NCI-H2196 (cell line): Measurements from ENCODE around the gene LY9.

Experiments
- DNase-seq: peaks from one replicate; lab custom pipeline; 2025; ENCODE audit not compliant: unreplicated experiment; lab: John Stamatoyannopoulos, UW

Gene LY9

GRCh38 chr1:160801836-160802580, 6.0 kb downstream of the LY9 start:
- no peak for DNase-seq

- no peak for DNase-seq
Observed at GRCh38 chr1:160806109-160806665, 10.2 kb downstream of the LY9 start.

GRCh38 chr1:160806784-160807183, 10.8 kb downstream of the LY9 start:
- no peak for DNase-seq

GRCh38 chr1:160807247-160807646, 11.3 kb downstream of the LY9 start:
- no peak for DNase-seq

GRCh38 chr1:160807738-160808137, 11.8 kb downstream of the LY9 start:
- DNase-seq = no peak

GRCh38 chr1:160808289-160808688, 12.3 kb downstream of the LY9 start:
- DNase-seq = no peak

- DNase-seq = no peak
Observed at GRCh38 chr1:160810486-160810885, 14.5 kb downstream of the LY9 start.

GRCh38 chr1:160811147-160811546, 15.2 kb downstream of the LY9 start:
- no peak for DNase-seq

- no peak for DNase-seq
Observed at GRCh38 chr1:160813215-160813614, 17.2 kb downstream of the LY9 start.

GRCh38 chr1:160814316-160814715, 18.3 kb downstream of the LY9 start:
- DNase-seq = no peak

- no peak for DNase-seq
Observed at GRCh38 chr1:160814856-160815255, 18.9 kb downstream of the LY9 start.

GRCh38 chr1:160818207-160818937, 22.4 kb downstream of the LY9 start:
- DNase-seq = no peak

- DNase-seq = no peak
Observed at GRCh38 chr1:160819186-160819585, 23.2 kb downstream of the LY9 start.

- no peak for DNase-seq
Observed at GRCh38 chr1:160821627-160822026, 25.7 kb downstream of the LY9 start.

- DNase-seq = no peak
Observed at GRCh38 chr1:160823296-160823695, 27.3 kb downstream of the LY9 start.

GRCh38 chr1:160826546-160826945, 30.6 kb downstream of the LY9 start:
- DNase-seq = no peak

GRCh38 chr1:160827418-160827817, 31.4 kb downstream of the LY9 start:
- no peak for DNase-seq

- no peak for DNase-seq
Observed at GRCh38 chr1:160829766-160830165, 33.8 kb downstream of the LY9 start.

GRCh38 chr1:160830321-160831153, 34.6 kb downstream of the LY9 start:
- peak; percentile 24 for DNase-seq

- peak; percentile 46 for DNase-seq
Observed at GRCh38 chr1:160834945-160835565, 39.1 kb downstream of the LY9 start.

- no peak for DNase-seq
Observed at GRCh38 chr1:160835751-160836150, 39.8 kb downstream of the LY9 start.
